Measurements from ENCODE around the gene EIF4B. TPM values are rescaled to one million over a fixed set of nuclear protein-coding genes. Genes with fewer than 3 reads are reported as not detected.
A peak's percentile ranks its signal among the peaks of the same experiment; 100 is the strongest.

The EIF4B gene
- total and polyA plus RNA-seq, 9 of the 15 experiments (the other 6 are each of a cell fraction or from before 2014, with no cell fraction given) = 138 to 669 (median 552) TPM

DNA sequence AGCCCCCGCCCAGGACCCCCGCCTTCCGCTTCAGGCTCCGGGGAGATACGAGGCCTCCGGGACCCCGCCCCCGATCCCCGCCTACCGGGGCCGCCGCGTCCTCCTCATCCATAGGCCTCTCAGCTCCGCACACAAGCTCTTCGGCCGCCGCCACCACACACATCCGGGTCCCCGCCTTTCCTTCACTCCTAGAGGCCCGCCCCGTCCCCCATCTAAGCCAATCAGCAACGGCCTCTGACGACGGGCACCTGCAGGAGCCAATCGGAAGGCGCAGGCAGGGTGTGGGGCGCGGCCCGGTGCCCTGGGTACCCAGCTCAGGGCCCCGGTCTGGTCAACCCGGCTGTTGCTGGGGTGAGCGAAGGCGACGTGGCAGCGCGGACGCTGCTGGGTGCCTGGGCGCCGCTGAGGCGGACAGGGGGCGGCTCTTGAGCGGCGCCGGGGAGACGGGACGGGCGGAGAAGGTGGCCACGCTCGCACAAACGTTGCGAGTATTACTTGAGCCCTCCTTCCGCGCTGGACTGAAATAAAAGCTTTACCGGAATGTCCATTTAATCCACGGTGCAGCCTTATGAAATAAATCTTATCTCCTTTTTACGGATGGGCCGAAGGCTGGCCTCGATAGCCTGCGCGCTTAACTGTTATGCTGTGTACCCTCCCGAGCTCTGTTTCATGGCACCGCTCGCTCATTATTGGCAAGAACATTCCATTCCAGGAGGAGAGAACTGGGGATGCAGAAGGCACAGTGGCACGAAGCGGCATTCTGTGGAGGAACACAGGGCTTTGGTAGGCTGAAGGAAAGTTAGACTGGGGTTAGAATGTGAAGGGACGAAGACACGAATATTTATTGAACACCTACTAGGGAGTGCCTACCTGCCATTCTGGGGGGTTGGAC is 73.2 kb downstream of the EIF4B start, which contains the start of gene SPRYD3 (continued):
- no peak for TF ChIP-seq NCOA4 (IDR thresholded peaks at IDR 0.05; ENCODE audit: partially characterized antibody)
- TF ChIP-seq KDM4B (IDR thresholded peaks at IDR 0.05; ENCODE audit: borderline replicate concordance in 2 of 2, low read depth in 1 of 2) = no peak
- TF ChIP-seq ZNF41 (CRISPR knock-in tag; conservative IDR thresholded peaks at IDR 0.05) = 0 out of 2 replicates have a peak, but pooled peaks have one; percentile 54
- peak; percentile 64 for TF ChIP-seq GABPA (tag; conservative IDR thresholded peaks at IDR 0.05; ENCODE audit: low read depth)
- TF ChIP-seq POLR2AphosphoS2 (IDR thresholded peaks at IDR 0.05; ENCODE audit: low read length) = no peak
- TF ChIP-seq STAT5B (CRISPR knock-in tag; IDR thresholded peaks at IDR 0.05) = no peak
- TF ChIP-seq NCOR1 (IDR thresholded peaks at IDR 0.05) = no peak
- TF ChIP-seq ETV1 (tag; conservative IDR thresholded peaks at IDR 0.05; ENCODE audit: low read depth) = peak; percentile 50
- TF ChIP-seq ZKSCAN8 (CRISPR knock-in tag; IDR thresholded peaks at IDR 0.05) = no peak
- no peak for TF ChIP-seq SREBF1 (IDR thresholded peaks at IDR 0.05; ENCODE audit: borderline replicate concordance, low read depth, low read length)
- TF ChIP-seq ZEB2 (IDR thresholded peaks at IDR 0.05) = no peak
- TF ChIP-seq BCL6 (CRISPR knock-in tag; IDR thresholded peaks at IDR 0.05) = no peak
- TF ChIP-seq, protein P1, sequence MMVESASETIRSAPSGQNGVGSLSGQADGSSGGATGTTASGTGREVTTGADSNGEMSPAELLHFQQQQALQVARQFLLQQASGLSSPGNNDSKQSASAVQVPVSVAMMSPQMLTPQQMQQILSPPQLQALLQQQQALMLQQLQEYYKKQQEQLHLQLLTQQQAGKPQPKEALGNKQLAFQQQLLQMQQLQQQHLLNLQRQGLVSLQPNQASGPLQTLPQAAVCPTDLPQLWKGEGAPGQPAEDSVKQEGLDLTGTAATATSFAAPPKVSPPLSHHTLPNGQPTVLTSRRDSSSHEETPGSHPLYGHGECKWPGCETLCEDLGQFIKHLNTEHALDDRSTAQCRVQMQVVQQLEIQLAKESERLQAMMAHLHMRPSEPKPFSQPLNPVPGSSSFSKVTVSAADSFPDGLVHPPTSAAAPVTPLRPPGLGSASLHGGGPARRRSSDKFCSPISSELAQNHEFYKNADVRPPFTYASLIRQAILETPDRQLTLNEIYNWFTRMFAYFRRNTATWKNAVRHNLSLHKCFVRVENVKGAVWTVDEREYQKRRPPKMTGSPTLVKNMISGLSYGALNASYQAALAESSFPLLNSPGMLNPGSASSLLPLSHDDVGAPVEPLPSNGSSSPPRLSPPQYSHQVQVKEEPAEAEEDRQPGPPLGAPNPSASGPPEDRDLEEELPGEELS (CRISPR knock-in tag; IDR thresholded peaks at IDR 0.05; ENCODE audit: borderline replicate concordance) = no peak
- no peak for TF ChIP-seq MECOM (CRISPR knock-in tag; IDR thresholded peaks at IDR 0.05)
- TF ChIP-seq SMARCB1 (IDR thresholded peaks at IDR 0.05; ENCODE audit: insufficient read length, low read depth) = no peak
- TF ChIP-seq NFE2L1 (tag; IDR thresholded peaks at IDR 0.05; ENCODE audit: borderline replicate concordance, low read depth) = no peak
- TF ChIP-seq CHD1 (IDR thresholded peaks at IDR 0.05; ENCODE audit: low read length) = no peak
- no peak for TF ChIP-seq ZNF75A (CRISPR knock-in tag; IDR thresholded peaks at IDR 0.05)
- TF ChIP-seq RFX1 (IDR thresholded peaks at IDR 0.05) = peak; percentile 57; the same call in 1 of the 2 replicates
- no peak for TF ChIP-seq PYGO2 (tag; IDR thresholded peaks at IDR 0.05)
- TF ChIP-seq, protein P2, sequence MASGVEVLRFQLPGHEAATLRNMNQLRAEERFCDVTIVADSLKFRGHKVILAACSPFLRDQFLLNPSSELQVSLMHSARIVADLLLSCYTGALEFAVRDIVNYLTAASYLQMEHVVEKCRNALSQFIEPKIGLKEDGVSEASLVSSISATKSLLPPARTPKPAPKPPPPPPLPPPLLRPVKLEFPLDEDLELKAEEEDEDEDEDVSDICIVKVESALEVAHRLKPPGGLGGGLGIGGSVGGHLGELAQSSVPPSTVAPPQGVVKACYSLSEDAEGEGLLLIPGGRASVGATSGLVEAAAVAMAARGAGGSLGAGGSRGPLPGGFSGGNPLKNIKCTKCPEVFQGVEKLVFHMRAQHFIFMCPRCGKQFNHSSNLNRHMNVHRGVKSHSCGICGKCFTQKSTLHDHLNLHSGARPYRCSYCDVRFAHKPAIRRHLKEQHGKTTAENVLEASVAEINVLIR (CRISPR knock-in tag; IDR thresholded peaks at IDR 0.05) = no peak
- TF ChIP-seq CSDE1 (IDR thresholded peaks at IDR 0.05) = no peak
- TF ChIP-seq ZKSCAN3 (CRISPR knock-in tag; IDR thresholded peaks at IDR 0.05) = no peak
- no peak for TF ChIP-seq BRF1 (IDR thresholded peaks at IDR 0.05; ENCODE audit: borderline replicate concordance, extremely low read depth, insufficient read length)
- peak; percentile 84 for TF ChIP-seq POLR2H (tag; IDR thresholded peaks at IDR 0.05; ENCODE audit: low read depth)
- TF ChIP-seq, protein P3, sequence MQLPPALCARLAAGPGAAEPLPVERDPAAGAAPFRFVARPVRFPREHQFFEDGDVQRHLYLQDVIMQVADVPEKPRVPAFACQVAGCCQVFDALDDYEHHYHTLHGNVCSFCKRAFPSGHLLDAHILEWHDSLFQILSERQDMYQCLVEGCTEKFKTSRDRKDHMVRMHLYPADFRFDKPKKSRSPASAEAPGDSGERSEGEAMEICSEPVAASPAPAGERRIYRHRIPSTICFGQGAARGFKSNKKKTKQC (CRISPR knock-in tag; IDR thresholded peaks at IDR 0.05) = no peak
- no peak for TF ChIP-seq ZC3H4 (CRISPR knock-in tag; IDR thresholded peaks at IDR 0.05; ENCODE audit: borderline replicate concordance)
